Measurements from ENCODE around the gene MARVELD1. TPM values are rescaled to one million over a fixed set of nuclear protein-coding genes. Genes with fewer than 3 reads are reported as not detected.
"Not testable (repeated sequence)": the region's sequence is repeated elsewhere in the genome, so short reads cannot be mapped to it uniquely, and the experiment has no call there.

MARVELD1 gene
- total RNA-seq, 1 experiment from 2014 or later, result 46.3 TPM

- DNase-seq (ENCODE audit: low read depth), result no peak
Observed at GRCh38 chr10:97690133-97690532, 23.4 kb upstream of the MARVELD1 start.

DNA sequence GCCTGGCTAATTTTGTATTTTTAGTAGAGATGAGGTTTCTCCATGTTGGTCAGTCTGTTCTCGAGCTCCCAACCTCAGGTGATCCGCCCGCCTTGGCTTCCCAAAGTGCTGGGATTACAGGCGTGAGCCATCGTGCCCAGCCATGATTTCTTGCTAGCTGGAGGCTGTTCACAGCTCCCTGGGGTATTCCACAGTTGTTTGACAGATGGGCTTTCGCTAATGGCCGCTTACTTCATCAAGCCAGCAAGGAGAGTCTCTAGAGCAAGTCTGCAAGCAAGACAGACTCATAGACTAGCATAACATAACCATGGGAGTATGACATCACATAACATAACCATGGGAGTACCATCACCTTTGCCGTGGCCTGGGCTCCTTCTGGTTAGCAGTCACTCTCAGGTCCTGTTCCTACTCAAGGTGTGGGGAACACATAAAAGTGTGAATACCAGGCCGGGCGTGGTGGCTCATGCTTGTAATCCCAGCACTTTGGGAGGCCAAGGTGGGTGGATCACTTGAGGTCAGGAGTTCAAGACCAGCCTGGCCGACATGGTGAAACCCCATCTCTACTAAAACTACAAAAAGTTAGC lies 15.4 kb upstream of the MARVELD1 start:
- DNase-seq (ENCODE audit: low read depth), result not testable (repeated sequence)

DNA sequence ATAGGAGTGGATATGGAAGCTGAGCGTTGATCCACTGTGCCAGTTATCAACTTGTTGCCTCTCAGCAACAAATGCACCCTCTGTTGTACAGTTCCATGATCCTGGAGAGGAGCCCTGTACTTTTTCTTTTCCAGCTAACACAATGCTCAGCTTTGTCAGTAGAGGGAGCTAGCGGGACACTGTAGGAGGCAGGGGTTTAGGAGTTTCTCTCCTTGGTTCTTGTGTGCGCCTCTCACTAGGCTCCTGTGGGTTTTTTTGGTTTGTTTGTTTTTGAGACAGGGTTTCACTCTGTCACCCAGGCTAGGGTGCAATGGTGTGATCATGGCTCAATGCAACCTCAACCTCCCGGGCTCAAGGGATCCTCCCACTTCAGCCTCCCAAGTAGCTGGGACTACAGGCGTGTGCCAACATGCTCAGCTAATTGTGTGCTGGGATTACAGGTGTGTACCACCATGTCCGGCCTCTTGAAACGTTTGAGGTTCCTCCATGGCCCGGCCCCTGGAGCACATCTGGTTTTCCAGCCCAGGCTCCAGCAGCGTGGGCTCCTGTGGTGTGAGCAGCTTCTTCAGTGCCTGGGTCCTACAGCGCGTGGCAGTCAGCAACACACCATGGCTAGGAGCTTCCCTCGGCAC lies 12.0 kb upstream of the MARVELD1 start:
- peak; percentile 70 for DNase-seq (ENCODE audit: low read depth)

DNA sequence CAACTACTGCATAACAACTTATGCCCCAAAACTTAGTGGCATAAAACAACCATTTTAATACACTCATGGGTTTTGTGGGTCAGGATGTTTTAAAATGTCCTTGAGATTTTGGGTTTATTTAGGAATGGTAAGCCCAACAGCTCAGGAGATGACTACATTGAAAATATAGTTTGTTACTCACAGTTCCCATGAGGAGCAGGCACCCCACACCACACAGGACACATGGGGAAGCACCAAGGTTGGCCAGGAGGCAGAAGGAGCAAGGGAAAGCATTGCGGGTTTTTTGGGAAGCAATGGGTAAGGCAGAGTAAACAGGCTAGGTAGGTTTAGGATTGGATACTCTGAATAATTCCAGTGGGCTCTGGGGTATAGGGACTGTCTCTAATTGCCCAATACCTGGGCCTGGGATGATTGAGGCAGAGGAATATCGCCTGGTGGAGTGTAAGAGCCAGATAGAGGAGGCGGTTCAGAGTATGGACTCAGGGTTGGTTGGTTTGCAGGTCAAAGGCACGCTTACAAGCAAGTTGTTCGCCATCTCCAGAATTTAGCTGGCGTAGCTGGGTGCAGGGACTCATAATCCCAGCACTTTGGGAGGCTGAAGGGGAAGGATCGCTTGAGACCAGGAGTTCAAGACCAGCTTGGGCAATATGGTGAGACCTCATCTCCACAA lies 10.0 kb upstream of the MARVELD1 start:
- DNase-seq (ENCODE audit: low read depth), result no peak

DNA sequence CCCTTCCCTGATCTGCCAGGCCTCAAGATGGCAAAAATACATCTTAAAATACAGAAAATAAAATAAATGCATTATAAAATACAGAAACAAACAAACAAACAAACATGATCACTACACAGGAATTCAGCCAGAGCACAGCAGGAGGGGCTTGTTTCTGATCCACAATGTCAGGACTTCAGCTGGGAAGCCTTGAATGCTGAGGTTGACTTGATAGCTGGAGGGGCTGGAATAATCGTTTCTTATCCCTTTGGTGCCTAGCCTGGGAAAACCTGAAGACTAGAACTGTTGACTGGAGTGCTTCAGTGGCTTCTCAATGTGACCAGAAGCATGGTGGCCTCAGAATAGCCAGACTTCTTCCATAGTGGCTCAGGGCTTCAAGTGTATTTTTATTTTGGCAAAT lies 9.2 kb upstream of the MARVELD1 start:
- no peak for DNase-seq (ENCODE audit: low read depth)

DNA sequence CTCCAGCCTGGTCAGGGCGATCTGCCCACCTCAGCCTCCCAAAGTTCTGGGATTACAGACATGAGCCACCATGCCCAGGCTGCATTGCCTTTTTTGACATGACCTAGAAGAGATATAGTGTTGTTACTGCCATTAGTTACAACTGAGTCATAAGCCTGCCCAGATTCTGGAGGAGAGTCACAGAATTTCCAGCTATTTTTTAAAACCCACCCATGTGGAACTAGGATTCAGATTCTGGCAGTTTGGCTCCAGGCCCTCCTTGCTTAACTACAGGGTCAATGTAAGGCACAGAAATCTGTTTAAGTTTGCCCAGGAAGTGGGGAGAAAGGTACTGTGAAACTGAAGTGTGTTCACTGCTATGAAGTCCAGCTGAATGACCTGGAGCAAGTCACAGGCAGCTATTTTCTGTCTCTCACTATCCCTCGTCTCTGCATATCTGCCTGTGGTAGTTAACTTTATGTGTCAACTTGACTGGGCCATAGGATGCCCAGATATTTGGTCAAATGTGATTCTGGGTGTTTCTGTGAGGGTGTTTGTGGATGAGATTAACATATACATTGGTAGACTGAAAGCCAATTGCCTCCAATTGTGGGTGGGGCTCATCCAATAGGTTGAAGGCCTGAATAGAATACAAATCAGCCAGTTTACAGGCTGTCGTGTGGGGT lies 8.4 kb upstream of the MARVELD1 start:
- no peak for DNase-seq (ENCODE audit: low read depth)

- no peak for DNase-seq (ENCODE audit: low read depth)
Observed at GRCh38 chr10:97707134-97707861, 6.2 kb upstream of the MARVELD1 start.

DNA sequence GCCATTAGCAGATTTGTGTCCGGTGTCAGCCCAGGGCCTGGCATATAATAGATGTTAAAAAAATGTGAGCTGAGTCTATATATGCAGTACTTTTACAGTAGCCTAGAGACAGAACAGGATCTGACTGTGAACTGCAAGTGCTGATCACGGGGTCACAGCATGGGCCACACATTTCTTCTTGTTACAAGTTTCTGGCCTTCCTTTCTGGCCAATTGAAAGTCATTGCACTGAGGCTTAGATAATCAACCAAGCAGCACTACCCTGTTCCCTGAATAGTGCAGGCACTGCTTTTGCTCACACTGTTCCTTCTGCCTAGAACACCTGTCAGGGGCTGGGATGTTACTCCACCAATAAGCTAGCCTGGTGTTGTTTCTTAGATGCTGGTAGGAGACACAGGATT lies 5.4 kb upstream of the MARVELD1 start:
- no peak for DNase-seq (ENCODE audit: low read depth)

DNA sequence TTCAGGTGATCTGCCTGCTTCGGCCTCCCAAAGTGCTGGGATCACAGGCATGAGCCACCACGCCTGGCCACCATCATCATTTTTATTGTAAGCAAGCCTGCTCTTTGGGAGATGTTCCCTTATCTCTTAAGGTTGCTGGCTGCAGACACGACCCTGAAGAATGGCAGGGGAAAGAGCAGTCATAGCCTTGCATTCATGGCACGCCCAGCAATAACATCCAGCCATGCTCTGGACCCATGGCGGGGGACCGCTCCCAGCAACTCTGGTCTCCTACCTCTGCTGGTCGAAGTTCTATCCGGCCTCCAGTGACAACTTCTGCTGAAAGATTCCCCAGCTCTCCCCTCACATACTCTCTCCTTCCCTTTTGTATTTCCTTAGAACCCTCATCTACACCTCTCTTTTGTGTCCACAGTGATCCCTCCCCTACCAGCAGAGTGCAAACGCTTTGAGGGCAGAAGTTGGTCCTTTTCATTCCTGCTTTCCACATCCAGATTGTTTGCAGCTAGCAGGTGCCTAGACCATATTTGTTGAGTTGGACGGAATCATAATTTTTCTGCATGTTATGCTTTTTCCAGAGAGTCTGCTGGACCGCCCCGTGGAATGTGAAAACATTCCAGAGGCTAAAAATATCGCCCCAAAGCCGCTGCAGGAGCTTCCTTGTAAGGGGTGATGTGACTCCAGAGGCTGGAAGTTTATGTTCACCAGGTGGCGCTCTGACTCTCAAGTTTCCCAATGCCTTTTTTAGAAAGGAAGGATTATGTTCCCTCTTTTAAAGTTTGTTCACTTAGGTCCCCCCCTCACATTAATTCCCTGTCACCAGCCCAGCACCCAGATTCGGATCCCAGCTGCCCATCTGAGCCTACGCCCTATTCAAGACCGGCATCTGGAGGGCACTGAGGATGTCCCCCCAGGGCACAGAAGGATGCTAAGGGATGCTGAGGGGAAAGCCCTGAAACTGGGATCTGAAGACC lies 4.3 kb upstream of the MARVELD1 start:
- peak; percentile 69 for DNase-seq (ENCODE audit: low read depth)

DNA sequence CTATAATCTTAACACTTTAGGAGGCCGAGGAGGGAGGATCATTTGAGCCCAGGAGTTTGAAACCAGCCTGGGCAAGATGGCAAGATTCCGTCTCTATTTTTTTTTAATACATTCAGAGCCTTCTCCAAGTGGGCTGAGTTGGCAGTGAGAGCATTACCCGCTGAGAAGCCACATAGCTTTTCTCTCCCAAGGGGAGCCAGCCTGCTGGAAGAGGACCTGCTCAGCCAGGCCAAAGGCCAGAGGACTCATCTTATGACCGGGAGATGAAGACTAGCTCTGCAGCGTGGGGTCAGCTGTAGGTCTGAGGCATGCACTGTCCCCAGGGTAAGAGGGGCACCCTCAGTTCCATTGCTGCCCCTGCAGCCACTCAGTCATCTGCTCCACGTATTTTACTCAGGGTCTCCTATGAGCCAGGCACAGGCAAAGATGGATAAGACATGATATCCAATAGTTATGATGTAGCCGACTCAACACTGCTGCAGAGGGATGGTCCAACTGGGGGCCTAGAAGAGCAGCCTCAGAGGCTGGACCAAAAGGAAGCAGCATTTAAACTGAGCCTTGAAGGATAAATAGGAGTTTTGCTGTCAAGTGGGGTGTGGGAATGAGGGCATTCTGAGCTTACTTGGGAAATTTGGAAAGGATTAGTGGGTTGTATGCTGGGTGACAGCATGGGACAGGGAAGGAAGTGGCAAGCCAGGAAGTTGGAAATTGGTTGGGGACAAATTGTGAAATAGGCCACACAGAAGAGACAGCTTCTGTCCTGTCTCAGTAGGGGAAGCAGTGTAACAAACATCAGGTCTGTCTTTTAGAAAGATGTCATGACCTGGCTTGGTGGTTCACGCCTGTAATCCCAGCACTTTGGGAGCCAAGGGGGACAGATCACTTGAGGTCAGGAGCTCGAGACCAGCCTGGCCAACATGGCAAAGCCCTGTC lies 1.6 kb upstream of the MARVELD1 start:
- DNase-seq (ENCODE audit: low read depth), result no peak

GRCh38 chr10:97713826-97714400 lies 383 bp downstream of the MARVELD1 start:
- peak; percentile 75 for DNase-seq (ENCODE audit: low read depth)

DNA sequence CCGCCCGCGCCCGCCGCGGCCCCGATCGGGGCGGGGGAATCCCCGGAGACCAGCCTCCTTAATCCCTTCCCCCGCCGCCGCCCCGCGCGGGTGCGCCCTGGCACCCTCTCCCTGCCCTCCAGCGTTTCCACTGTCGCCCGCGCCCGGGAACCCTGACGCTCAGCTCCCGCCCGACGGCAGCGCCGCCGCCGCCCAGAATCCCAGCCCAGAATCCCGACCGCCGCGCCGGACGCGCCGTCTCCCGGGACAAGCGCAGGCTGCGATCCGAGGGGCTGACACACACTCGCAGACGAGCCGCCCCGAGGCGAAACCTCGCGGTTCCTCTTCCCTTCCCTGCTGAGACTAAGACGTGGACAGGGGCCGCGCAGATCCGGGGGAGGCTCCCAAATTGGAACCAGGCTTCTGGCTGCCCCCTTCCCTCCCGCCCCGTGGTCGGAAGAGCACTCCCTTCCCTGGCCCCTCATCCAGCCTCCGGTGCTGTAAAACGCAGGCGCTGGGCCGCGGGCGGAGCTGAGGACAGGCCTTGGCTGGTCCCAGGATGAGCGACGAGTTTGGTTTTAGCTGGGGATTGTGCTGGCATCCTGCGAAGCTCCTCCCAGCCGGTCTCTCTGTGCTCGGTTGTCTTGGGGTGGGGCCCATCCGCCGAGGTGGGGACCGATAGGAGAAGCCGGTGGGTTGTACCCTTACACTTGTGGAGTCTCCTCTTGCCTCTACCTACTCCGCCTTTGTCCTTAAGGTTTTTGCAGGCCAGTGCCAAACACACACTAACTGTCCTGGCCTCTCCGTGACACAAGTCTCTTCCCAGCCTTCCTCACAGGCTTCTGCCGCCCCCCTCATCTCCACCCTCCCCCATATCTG lies 1.1 kb downstream of the MARVELD1 start:
- DNase-seq (ENCODE audit: low read depth), result peak; percentile 75

- no peak for DNase-seq (ENCODE audit: low read depth)
Observed at GRCh38 chr10:97715259-97715874, 1.8 kb downstream of the MARVELD1 start.

GRCh38 chr10:97717627-97718026 lies 4.1 kb downstream of the MARVELD1 start:
- no peak for DNase-seq (ENCODE audit: low read depth)

GRCh38 chr10:97718178-97718577 lies 4.6 kb downstream of the MARVELD1 start:
- DNase-seq (ENCODE audit: low read depth), result no peak

GRCh38 chr10:97718659-97719142 lies 5.2 kb downstream of the MARVELD1 start:
- DNase-seq (ENCODE audit: low read depth), result no peak

DNA sequence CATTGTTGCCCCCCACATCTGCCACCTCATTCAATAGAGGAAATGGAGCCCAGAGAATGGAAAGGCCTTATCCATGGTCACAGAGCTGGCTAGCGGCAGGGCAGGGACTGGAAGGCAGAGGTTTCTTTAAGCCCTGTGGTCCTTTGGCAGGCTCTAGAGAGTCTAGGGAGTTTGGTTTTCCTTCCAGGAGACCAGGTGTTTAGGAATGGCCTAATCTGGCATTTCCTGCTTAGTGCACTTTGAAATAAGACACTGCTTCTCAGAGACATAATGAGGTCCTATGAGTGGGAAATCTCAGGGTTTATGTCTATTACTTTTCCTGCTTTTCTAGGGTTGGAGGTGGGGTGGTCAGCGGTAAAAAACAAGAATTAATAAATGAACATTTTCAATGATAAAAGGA lies 6.1 kb downstream of the MARVELD1 start:
- no peak for DNase-seq (ENCODE audit: low read depth)

Data from M059J (cell line).